Measurements from ENCODE around the gene SSBP2. TPM values are rescaled to one million over a fixed set of nuclear protein-coding genes. Genes with fewer than 3 reads are reported as not detected.
A peak's percentile ranks its signal among the peaks of the same experiment; 100 is the strongest.

SSBP2 gene
- total RNA-seq, 2 experiments from 2014 or later, result 11.7 to 12.9 TPM

- Mint-ChIP-seq H3K36me3 (ENCODE audit: low read depth) (peaks cover 12% of the 10 kb centered on the region), H3K9me3 (peaks cover 5% of the 10 kb centered on the region), H3K4me1 (ENCODE audit: low read depth) (peaks cover 5% of the 10 kb centered on the region), H3K27ac (no peak overlapping the region), H3K27me3 (no peaks in the 10 kb centered on the region), H3K4me3 (no peak overlapping the region)
- intact Hi-C loops (cut with micrococcal nuclease), result no loop called here
- ChIA-PET POLR2A (no interaction called here), CTCF (no interaction called here)
- no peak for TF ChIP-seq CTCF (IDR thresholded peaks at IDR 0.05)
- DNase-seq, result no peak
- ATAC-seq, result no peak
These were observed 124.4 kb downstream of the SSBP2 start for GRCh38 chr5:81626524-81626923.

- Mint-ChIP-seq H3K27me3 (no peaks in the 10 kb centered on the region), H3K36me3 (ENCODE audit: low read depth) (peaks cover 23% of the 10 kb centered on the region), H3K4me1 (ENCODE audit: low read depth) (no peaks in the 10 kb centered on the region), H3K4me3 (no peak overlapping the region), H3K27ac (no peak overlapping the region), H3K9me3 (peaks cover 7% of the 10 kb centered on the region)
- TF ChIP-seq CTCF (IDR thresholded peaks at IDR 0.05), result no peak
- ChIA-PET CTCF (no interaction called here), POLR2A (no interaction called here)
- intact Hi-C loops (cut with micrococcal nuclease), result no loop called here
- ATAC-seq (no peak), DNase-seq (peak; percentile 3)
These were observed 141.0 kb downstream of the SSBP2 start for GRCh38 chr5:81609810-81610375.

- H3K9me3 Mint-ChIP-seq, result peaks cover 7% of the 10 kb centered on the region
- H3K27me3 Mint-ChIP-seq, result no peaks in the 10 kb centered on the region
- ATAC-seq (no peak), DNase-seq (no peak)
- ChIA-PET CTCF (no interaction called here), POLR2A (no interaction called here)
- TF ChIP-seq CTCF (IDR thresholded peaks at IDR 0.05), result no peak
- no peak overlapping the region for H3K27ac Mint-ChIP-seq
- peaks cover 3% of the 10 kb centered on the region for H3K4me1 Mint-ChIP-seq (ENCODE audit: low read depth)
- no peak overlapping the region for H3K4me3 Mint-ChIP-seq
- peaks cover 17% of the 10 kb centered on the region for H3K36me3 Mint-ChIP-seq (ENCODE audit: low read depth)
- intact Hi-C loops (cut with micrococcal nuclease), result no loop called here
These were observed 141.9 kb downstream of the SSBP2 start for GRCh38 chr5:81608976-81609375.

GRCh38 chr5:81607693-81608092 lies 143.2 kb downstream of the SSBP2 start:
- DNase-seq (no peak), ATAC-seq (no peak)
- CTCF ChIA-PET, result no interaction called here
- H3K27ac Mint-ChIP-seq, result no peak overlapping the region
- TF ChIP-seq CTCF (IDR thresholded peaks at IDR 0.05), result no peak
- H3K4me3 Mint-ChIP-seq, result no peak overlapping the region
- peaks cover 7% of the 10 kb centered on the region for H3K9me3 Mint-ChIP-seq
- peaks cover 11% of the 10 kb centered on the region for H3K36me3 Mint-ChIP-seq (ENCODE audit: low read depth)
- intact Hi-C loops (cut with micrococcal nuclease), result no loop called here
- H3K27me3 Mint-ChIP-seq, result no peaks in the 10 kb centered on the region
- POLR2A ChIA-PET, result no interaction called here
- H3K4me1 Mint-ChIP-seq (ENCODE audit: low read depth), result peaks cover 5% of the 10 kb centered on the region

- ATAC-seq (no peak), DNase-seq (no peak)
- Mint-ChIP-seq H3K36me3 (ENCODE audit: low read depth) (peaks cover 10% of the 10 kb centered on the region), H3K9me3 (peaks cover 7% of the 10 kb centered on the region), H3K4me3 (no peak overlapping the region), H3K4me1 (ENCODE audit: low read depth) (peaks cover 8% of the 10 kb centered on the region), H3K27ac (no peak overlapping the region), H3K27me3 (no peaks in the 10 kb centered on the region)
- intact Hi-C loops (cut with micrococcal nuclease), result no loop called here
- ChIA-PET POLR2A (no interaction called here), CTCF (no interaction called here)
- no peak for TF ChIP-seq CTCF (IDR thresholded peaks at IDR 0.05)
These were observed 144.7 kb downstream of the SSBP2 start for GRCh38 chr5:81606150-81606549.
